Measurements from ENCODE around the gene ADAMTS2.
"Not testable (repeated sequence)": the region's sequence is repeated elsewhere in the genome, so short reads cannot be mapped to it uniquely, and the experiment has no call there.

ADAMTS2 gene

DNA sequence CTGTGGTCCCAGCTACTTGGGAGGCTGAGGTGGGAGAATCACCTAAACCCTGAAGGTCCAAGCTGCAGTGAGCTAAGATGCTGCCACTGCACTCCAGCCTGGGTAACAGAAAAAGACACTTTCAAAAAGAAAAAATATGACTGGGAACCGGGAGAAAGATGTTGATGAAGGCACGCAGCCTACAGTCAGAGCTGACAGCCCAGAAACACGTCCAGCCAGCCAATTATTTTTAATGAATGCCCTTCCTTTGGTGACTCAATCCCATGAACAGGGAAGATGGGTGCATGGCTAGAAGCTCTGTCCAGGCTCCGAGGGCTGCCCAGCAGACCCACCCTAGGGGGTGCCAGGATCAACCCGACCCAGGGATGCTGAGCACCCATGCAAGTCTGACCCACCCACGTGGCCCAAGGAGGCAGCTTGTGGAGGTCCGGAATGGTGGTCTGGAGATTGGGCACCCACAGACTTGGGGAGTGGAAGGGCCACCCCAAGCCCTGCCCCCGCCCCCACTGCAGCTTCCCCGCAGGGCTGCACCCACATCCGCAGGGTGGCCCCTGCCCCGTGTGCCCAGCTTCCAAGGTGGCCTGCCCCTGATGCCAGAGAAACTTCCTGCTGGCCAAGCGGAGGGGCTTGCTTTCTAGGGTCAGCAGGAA lies 51.0 kb downstream of the ADAMTS2 start:
- no peak for DNase-seq

DNA sequence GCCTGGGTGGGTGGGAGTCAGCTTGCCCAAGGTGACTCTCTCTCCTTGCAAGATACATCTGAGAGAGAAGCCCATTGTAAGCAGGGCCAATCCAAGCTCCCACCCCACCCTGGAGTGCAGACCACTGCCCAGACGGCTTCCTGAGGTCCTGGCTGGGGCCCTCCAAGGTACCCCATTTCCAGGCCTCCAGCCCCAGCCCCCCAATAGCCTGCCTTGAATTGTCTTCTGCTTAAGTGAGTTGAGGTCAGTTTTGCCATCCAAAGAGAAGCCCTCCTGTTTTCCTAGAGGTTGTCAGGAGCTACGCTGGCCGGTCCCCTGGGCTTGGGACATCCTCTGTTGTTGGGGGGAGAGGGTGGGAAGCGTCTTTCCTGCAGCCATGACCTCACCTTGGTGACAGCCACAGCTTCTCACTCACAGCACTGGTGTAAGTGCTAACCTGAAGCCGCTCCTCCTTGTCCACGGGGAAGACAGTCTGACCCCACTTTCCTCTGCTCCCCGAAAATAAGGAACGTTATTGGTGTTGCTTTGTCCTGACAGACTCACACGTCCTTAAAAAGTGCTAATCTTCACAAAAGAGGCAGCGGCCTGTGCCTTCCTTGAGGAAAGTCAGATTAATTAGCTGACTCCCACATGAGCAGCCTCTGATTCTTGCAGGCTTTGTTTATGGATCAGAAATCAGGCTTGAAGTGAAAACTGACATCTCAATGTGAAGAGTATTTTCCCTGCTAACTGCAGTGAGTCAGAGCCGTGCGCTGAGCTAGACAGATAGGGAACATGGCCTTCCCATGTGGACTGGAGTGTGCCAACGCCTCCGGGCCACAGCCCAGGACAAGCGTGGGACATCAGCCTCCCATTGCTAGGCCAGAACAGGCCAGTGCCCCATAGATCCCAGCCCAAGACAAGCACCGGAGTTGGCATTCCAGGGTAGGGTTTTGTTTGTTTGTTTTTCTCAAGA lies 52.3 kb downstream of the ADAMTS2 start:
- no peak for DNase-seq

DNA sequence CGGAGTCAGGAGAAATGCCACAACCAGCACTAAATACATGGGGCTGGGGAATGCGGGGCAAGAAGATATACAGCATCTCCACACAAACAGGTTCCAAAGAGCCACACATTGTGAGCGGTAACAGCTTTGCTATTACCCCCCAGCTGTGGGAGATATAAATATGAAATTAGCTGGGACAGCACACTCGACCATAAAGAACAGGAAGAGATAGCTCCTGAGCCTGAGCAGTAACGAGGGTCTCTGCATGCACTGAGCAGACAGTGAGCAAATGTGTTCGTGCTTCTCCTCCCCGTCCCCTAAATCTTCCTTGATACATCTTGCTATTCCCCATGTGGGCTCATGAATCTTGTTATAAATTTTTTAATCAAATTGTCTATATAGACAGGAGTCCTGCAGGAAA lies 53.1 kb downstream of the ADAMTS2 start:
- no peak for DNase-seq

DNA sequence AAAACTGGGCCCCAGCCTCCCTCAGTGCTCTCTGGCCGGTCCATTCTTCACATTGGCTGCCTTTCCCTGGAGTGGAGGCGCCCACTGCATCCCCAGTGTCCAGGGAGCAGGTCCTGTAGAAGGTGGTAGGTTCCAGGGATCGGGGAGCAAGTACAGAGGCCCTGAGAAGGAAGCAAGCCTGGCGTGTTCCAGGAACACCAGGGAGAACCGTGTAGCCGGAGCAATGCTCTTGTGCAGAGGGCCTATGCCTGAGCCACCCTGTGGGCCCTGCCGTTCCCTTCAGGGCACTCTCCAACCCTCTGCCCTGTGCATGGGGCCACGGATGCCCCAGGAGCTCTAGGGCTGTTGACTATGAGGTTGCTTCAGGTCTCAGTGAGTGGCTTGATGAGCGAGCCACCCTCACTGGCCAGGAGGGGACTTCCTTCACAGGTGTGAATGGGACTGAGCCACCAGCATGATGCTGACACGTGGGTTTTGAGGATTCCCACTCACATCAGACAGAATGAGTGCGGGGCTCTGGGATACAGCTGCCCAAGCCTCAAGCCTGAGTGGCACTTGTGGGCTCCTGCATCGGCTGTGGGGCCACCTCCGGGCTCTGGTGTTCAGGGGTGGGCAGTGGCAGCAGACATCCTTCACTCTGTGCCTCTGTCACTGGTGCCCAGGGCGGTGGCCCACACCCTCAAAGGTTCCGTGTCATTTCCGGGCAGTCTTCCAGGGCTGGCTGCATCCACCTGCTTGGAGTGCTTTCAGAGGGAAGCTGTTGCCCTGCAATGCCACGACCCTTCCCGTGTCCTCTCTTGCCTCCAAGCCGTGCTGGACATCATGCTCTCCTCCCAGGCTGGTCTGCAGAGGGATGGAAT lies 54.4 kb downstream of the ADAMTS2 start:
- DNase-seq = no peak

DNA sequence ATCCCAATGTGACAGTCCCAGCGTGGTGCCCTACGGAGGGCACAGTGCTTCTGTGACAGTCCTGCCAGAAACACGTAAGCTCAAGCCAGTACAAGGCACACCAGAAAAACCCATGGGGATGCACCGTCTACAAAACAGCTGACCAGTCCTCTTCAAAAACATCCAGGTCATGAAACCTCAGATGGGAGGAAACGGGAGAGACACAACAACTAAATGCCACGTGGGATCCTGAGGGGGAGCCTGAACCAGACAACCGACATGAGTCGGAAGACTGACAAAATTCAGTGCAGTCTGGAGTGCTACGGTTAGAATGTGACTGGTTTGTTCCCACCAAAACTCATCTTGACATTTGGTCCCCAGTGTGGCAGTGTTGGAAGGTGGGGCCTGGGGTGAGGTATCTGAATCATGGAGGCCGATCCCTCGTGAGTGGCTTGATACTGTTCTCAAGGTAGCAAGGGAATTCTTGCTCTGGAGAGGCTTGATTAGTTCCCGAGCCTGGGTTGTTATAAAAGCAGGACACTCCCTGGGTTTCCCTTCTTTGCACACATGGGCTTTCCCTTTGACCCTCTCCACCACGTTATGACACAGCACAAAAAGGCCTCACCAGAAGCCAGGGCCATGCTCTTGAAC lies 55.4 kb downstream of the ADAMTS2 start:
- DNase-seq = no peak

DNA sequence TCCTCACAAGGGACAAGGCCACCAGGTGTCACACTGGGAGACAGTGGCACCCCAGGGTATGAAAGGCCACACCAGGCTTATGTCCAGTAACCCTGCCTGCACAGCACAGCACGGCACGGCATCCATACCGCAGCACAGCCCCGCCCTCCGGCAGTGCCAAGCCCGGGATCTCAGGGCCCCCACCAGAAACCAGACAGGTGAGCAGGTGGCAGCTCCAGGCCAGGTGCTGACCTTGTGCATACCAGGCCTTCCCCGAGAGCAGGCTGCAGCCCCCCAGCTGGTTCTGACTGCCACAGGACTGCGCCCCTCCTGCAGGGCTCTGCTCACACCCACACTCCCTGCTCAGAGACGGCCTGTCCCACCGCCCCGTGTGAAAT lies 56.5 kb downstream of the ADAMTS2 start:
- DNase-seq = no peak

DNA sequence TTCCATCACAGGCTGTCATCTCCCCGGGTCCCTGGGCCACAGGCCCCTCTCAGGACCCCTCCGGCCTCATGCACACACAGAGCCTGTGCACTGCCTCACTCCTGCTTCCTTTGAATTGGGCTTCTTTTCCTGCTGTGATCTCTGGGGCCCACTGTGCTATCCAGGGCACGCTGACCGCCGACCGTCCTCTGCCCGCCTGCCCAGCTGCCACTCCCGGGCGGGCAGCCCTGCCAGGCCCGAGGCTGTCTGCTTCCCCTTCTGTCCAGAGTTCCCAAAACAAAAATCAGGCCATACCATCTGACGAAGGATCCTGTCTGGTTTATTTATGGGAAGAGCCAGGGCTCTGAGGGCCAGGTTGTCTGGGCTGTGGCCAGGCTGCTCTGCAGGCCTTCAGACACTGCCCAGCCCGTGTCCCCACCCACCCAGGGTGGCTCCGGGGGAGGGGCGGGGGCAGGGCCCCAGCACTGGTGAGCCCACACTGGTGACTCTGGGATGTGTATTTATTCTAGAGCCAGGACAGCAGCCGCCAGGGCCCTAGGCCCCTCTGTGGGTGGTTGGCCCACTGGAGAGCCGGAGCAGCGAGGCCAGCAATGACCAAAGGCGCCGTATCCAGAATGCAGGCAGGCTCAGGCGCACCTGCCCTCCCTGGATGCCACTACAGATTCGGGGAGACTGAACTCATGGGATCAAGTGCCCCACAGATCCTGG lies 57.0 kb downstream of the ADAMTS2 start:
- no peak for DNase-seq

DNA sequence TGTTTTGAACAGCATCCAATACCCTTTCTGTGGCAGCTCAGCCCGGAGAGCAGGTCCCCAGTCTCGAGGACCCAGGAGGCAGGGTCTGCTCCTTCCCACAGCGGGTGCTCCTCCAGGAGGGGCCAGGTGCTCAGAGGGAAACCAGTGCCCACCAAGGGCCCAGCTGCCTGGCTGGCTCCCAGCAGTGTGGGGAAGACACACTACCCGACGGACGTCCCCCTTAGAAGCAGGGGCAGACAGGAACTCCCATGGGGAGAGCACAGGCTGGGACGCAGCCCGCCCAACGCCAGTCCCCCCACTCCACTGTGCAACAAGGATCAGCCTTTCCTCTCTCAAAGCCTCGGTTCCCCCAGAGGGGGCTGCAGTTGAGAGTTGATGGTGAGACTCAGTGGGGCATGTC lies 57.6 kb downstream of the ADAMTS2 start:
- no peak for DNase-seq

DNA sequence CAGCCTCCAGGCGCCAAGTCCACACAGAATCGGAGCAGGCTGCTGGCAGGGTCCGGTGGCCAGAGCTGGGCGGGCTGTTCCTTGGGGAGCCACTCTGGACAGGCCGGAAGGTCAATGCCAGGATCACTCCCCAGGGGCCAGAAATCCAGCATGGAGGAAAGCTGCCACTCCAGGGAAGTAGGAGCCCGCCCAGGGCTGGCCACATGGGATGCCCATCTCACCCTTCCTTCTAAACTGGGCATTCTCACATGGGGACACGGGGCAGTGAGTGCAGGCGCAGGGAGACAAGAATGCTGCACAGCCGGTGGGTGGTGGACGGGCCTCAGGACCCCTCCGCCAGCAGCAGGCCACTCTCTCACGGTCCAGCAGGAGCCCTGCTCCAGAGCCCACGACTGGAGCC lies 58.2 kb downstream of the ADAMTS2 start:
- no peak for DNase-seq

DNA sequence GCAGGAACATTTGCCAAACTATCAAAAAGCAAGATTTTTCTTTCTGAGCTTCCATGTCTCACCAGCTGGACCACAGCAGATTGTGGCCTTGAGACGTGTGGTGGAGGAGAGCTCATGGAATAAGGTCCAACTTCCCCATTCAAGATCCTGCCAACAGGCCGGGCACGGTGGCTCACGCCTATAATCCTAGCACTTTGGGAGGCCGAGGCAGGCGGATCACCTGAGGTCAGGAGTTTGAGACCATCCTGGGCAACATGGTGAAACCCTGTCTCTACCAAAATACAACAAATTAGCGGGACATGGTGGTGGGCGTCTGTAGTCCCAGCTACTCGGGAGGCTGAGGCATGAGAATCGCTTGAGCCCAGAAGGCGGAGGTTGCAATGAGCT lies 59.5 kb downstream of the ADAMTS2 start:
- DNase-seq = not testable (repeated sequence)

DNA sequence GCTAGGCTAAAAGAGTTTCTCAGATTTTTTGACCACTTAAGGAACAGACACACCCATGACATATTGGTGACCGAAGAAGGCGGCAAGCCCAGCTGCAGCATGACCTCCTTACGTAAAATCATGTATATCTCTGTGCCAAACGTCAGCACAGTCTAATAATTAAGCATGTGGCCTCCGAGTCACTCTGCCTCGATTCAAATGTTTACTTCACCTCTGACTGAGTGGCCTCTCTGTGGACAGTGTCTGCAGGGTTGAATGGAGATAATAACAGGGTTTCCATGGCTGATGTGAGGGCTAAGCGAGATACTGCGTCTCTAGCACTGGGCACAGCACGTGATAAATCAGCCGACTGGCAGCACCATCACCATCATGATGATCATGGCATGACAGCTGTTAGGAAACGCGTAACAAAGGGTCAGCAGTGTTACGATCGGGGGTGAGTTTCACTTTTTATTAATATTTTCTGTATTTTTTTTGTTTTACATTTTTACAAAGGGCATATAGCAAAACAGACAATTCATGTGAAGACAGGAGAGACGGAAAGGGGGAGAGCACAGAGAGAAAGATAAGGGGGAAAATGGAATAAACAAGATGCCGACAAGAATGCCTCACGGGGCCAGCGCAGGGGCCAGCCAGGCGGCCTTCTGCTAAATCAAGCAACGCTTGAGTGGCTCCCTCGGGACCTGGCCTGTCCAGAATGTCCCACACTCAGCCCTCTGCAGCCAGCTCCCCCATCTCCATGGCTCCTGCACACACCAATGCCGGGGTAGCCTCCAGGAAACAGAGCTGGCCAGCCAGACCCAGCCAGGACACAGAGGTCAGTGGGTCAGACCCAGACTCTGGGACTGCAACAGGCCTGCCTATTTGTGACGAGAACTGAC lies 60.3 kb downstream of the ADAMTS2 start:
- DNase-seq = no peak

DNA sequence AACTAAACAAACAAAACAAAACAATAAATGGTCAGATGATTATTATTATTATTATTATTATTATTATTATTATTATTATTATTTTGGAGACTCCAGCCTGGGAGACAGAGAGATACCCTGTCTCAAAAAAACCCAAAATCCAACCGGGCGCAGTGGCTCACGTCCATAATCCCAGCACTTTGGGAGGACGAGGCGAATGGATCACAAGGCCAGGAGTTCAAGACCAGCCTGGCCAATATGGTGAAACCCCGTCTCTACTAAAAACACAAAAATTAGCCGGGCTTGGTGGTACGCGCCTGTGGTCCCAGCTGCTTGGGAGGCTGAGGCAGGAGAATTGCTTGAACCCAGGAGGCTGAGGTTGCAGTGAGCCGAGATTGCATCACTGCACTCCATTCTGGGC lies 61.4 kb downstream of the ADAMTS2 start:
- not testable (repeated sequence) for DNase-seq

DNA sequence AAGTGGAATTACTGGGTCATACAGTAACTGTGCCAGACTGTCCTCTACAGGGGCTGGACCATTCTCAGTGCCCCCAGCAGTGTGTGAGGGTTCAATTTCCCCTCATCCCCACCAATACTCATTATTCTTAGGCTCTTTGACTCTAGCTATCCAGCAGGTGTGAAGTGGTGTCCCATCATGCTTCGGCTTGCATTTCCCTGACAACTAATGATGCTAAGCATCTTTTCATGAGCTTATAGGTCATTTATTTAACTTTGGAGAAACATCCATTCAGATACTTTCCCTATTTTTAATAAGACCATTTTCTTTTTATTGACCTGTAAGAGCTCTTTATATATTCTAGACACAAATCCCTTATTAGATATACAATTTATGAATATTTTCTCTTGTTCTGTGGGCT lies 63.6 kb downstream of the ADAMTS2 start:
- DNase-seq = no peak

DNA sequence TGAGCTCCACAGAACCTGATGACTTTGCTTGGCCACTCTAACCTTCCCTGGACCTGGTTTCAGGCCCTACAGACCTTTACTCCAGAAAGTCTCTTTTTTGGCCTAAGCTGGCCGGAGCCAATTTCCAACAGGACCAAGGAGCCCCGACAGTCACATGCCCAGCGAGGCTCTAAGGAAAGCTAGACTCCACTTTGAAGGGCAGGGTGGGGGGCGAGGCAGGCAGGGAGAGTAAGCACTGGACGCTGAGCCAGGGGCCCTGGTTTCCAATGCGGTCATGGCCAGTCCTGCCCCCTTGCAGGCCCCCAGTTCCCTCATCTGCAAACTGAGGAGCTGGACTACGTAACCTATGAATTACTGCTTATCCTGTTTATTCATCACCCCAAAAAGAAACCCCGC lies 65.2 kb downstream of the ADAMTS2 start:
- DNase-seq = no peak

DNA sequence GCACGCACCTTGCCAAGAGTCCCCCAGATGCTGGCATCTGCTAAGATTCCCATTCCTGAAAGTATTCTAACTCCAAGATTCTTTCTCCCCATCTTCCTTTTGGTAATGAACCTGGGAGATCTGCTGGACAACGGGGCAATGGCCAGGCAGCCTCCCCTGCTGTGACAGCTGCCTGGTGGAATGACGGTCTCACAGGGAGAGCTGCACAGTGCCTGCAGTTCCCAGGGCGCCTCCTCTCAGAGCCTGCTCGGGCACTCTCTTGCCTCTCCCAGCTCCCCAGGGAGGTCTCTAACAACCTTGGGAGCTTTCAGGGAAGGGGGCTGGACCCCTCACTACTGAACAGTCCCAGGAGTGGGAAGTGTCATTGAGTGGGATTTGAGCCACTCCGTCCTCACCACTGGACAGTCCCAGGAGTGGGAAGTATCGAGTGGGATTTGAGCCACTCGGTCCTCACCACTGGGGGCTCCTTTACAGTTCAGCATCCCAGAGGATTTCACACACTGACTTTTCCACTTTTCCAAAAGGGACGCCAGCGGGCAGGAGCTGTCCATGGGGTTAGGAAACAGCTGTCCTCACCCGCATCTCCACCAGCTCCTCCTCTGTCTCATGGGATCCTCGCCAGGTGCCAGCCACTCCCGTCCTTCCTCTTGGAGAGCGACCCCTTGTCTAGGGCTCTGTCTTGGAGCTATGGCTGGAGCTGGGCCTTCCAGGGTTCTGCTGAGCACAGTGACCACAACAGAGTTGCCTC lies 65.7 kb downstream of the ADAMTS2 start:
- DNase-seq = no peak

DNA sequence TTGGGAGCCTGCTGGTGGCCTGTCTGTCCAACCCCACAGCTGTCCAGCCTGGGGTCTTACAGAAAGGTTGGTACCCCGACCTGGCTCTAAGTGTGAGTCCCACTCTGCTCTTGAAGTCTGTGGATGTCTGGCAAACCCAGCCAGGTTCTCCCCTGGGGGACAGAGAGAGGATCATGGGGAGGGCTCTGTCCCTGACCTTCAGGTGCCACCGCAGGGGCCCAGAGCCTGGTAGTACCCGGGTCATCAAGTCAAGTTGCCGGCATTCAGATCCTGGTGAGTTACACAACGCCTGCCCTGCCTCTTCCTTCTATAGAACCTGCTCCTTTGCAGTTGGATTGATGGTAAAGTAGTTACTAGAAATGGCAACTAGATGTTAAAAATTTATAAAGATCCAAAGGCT lies 66.7 kb downstream of the ADAMTS2 start:
- no peak for DNase-seq

DNA sequence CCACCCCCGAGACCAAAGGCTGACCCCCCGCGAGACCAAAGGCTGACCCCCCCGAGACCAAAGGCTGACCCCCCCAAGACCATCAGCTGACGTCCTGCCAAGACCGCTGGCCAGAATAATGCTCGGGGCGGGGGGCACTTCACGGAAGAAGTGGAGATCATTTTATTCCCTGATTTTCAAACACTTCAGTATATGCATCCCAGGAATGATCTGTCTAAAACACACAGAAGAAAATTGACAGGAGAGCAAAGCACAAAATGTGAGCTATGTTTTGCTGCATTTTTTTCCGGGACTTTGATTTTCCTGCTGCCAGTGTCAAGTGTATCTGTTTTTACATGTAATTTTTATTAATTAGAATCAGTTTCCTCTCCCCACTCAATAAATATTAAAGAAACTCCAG lies 67.1 kb downstream of the ADAMTS2 start:
- no peak for DNase-seq

DNA sequence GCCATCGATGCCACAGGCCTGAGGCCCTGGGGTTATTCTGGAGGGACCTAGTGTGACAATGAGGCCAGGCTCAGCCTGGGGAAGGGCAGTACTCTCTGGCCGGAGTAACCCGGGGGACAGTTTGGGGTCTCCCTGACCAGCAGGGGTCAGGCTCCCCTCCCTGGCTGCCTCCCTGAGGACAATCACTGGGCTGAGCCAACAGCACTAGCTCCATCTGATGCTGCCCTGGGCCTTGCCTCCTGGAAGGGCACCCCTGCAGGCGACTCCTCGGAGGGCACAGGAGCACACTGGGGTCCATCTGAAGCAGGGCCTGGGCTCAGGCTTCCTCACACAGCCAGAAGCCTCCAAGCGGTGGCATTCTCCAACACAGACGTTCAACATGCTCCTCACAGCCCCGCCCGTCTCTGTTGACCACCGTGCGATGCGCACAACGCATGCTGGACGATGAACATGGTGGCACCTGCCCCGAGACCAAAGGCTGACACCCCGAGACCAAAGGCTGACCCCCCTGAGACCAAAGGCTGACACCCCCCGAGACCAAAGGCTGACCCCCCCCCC lies 68.3 kb downstream of the ADAMTS2 start:
- DNase-seq = no peak

DNA sequence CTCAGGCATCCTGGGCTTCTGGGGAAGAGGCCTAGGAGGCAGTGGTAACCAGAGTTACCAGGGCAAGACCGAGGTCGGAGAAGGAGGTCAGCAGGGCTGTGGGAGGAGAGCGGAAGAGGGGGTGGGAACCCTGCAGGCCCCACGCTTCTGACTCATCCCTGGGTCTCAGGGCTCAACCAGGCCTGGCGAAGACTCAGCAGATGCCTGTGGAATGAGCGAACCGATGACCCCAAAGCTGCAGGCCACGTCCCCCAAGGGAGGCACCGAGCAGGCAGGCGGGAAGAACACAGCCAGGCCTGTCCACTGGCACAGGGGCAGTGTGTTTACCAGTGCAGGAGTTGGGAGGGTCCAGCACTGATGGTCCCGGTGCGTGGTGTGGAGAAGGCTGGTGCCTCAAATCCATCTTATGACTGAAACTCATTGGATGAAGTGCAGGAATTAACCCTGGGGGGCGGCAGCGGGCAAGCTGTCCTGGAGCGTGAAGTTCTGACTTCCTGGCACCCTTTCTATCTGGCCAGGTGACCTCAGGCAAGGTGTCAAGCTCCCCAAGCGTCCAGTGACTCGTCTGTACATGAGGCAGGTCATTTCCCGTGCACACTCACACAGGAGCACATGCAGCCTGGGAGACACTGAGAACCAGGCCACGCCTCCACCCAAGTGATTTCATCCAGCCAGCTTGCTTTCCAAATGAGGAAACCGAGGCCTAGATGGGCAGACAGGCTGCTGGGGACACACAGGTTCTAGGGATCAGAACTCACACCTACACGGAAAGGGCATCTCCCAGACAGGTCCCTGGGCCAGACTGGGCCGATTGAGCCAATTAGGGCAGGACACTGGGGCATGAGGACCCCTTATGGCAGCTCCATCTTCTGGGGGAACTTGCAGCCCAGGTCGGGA lies 69.1 kb downstream of the ADAMTS2 start:
- DNase-seq = peak; percentile 88
